ENCODE results near the gene ACVR2B.

DNA sequence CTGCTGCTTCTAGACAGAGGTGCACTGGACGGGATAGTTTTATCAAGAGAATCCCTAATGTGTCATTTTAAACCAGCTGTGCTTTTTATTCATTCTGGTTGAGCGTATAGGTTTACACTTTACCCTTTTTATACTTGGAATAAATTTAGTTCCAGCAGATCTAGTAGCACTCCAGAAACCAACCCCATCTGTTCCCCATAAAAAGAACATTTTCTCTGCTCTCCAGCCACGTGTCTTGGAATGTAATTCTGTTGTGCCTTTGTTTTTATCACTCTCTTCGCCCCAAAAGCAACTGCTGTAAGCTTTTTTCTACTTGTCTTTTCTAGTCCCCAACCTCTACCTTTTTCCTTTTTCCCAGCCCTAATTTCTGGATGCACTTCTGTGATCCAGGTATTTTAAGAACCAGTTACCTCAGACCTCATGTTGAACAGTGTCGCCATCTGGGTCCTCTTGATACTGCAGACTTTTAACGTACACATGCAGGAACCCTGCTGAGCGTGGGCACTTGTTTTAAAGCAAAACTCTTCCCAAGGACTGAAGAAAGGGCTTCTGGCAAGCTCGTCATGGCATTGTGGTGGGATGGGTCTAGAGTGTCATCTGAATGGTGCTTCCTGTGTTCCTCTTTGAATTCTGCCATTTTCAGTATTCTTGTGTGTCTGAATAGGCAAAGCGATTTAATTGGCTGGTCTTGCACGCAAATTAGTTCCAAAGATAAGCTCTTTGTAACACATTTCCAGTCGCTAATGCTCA, 36.8 kb downstream of the ACVR2B start:
- TF ChIP-seq TAF1 (IDR thresholded peaks at IDR 0.05; ENCODE audit: borderline replicate concordance, insufficient read depth, low read length) (no peak), REST (IDR thresholded peaks at IDR 0.05; ENCODE audit: insufficient read depth in 1 of 2, low read depth in 2 of 2, low read length in 2 of 2) (no peak), POLR2AphosphoS5 (IDR thresholded peaks at IDR 0.05; ENCODE audit: low read depth, low read length) (no peak), SIN3A (IDR thresholded peaks at IDR 0.05; ENCODE audit: borderline replicate concordance, insufficient read depth, low read length) (no peak)

Data from PFSK-1 (cell line).